Activated CD8-positive, alpha-beta memory T cell treated with anti-CD3 and anti-CD28 coated beads, Interleukin-2, amount 50 U/mL, for 4 hours (primary cell): ENCODE measurements around the gene TXNDC15.
"Not testable (repeated sequence)": the region's sequence is repeated elsewhere in the genome, so short reads cannot be mapped to it uniquely, and the experiment has no call there.

Source experiments
- DNase-seq: peaks from one replicate; pipeline ENCODE4 v3.0.0-alpha.2; 2020

The TXNDC15 gene

DNA sequence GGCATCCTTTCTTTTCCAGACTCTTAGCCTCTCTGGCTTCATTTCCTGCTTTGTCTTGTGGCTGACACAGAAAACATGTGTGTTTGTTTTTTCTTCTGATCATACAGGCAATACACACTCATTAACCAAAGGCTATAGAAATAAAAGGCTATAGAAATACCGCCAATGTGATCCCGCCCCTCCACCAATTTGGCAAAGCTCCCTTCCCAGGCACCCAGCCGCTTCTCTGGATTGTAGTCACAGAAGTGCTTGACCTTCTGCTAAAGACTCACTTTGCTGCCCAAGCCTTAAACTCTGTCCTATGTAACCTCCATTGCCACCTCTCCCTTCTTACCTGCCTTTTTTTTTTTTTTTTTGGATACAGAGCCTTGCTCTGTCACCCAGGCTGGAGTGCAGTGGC, 5.3 kb downstream of the TXNDC15 start:
- DNase-seq = no peak

GRCh38 chr5:134880937-134881336, 6.8 kb downstream of the TXNDC15 start:
- not testable (repeated sequence) for DNase-seq

GRCh38 chr5:134881711-134882110, 7.5 kb downstream of the TXNDC15 start:
- DNase-seq = not testable (repeated sequence)

GRCh38 chr5:134887593-134888159, 13.5 kb downstream of the TXNDC15 start:
- DNase-seq = no peak

DNA sequence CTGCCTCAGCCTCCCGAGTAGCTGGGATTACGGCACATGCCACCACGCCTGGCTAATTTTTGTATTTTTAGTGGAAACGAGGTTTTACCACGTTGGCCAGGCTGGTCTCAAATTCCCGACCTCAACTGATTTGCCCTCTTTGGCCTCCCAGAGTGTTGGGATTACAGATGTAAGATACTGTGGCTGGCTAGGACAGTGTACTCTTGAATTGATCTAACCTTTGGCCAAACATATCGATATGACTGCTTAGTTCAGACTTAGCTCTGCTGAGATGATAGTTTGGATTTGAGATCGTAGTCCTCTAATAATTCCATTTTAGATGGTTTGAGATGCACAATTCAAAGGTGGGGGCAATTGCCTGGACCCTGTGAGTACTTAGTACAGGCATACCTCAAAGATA, 15.2 kb downstream of the TXNDC15 start:
- DNase-seq = no peak

DNA sequence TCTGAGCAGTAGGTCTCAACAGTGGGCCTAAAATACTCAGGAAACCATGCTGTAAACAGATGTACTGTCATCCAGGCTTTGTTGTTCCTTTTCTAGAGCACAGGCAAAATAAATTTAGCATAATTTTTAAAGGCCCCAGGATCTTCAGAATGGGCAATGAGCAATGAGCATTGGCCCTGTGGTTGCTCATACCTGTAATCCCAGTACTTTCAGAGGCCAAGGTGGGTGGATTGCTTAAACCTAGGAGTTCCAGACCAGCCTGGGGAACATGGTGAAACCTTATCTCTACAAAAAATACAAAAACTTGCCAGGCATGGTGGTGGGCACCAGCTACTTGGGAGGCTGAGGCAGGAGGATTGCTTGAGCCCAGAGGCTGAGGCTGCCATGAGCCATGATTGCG, 17.3 kb downstream of the TXNDC15 start:
- no peak for DNase-seq

DNA sequence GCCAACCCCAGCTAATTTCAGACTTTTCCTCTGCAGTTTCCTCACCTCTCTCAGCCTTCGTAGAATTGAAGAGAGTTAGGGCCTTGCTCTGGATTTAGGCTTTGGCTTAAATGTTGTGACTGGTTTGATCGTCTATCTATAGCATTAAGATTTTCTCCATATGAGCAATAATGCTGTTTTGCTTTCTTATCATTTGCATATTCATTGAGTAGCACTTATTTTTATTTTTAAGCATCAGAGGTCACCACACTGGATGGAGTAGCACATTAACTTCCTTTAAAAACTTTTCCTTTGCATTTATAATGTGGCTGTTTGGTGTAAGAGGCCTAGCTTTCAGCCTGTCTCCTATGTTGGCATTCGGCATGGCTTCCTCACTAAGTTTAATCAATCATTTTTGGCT, 18.1 kb downstream of the TXNDC15 start:
- no peak for DNase-seq

GRCh38 chr5:134892926-134893325, 18.8 kb downstream of the TXNDC15 start:
- DNase-seq = no peak

DNA sequence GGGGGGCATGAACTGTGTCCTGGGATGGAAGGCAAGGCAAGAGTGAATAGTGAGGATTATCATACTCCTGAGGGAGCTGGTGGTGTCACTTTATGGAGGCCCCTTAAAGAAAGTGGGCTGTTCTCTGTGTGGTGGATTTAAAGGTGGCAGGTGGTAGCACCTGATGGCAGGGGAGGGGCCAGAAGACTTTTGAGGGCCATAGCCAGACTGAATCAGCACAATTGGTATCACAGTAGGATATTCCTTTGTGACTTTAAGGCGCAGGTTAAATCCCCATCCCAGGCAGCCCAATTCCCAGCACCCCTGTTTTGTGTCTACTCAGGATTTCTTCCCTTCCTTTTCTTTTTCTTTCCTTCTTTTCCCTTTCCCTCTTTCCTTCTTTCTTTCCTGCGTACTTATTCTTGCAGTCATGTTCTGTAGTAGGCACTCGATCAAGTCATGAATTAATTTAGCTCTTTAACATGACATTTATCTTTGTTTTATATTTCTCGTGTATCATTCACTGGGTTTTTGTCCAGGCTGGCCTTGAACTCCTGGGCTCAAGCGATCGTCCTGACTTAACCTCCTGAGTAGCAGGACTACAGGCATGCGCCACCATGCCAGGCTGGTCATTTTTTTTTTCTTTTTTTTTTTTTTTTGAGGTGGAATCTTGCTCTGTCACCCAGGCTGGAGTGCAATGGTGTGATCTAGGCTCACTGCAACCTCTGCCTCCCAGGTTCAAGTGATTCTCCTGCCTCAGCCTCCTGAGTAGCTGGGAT, 19.8 kb downstream of the TXNDC15 start:
- DNase-seq = no peak

GRCh38 chr5:134902071-134902801, 28.1 kb downstream of the TXNDC15 start:
- no peak for DNase-seq

GRCh38 chr5:134904610-134905245, 30.6 kb downstream of the TXNDC15 start, which contains the start of gene PCBD2:
Gene PCBD2, plus strand, starts transcription at chr5:134905131. Its CDS starts 9 bp downstream, at chr5:134905140.
- peak; percentile 91 for DNase-seq

GRCh38 chr5:134905246-134905996, 31.2 kb downstream of the TXNDC15 start:
- DNase-seq = peak; percentile 55

- no peak for DNase-seq
These were observed 32.6 kb downstream of the TXNDC15 start for GRCh38 chr5:134906811-134907210.

- DNase-seq = not testable (repeated sequence)
These were observed 36.6 kb downstream of the TXNDC15 start for GRCh38 chr5:134910752-134911151.

DNA sequence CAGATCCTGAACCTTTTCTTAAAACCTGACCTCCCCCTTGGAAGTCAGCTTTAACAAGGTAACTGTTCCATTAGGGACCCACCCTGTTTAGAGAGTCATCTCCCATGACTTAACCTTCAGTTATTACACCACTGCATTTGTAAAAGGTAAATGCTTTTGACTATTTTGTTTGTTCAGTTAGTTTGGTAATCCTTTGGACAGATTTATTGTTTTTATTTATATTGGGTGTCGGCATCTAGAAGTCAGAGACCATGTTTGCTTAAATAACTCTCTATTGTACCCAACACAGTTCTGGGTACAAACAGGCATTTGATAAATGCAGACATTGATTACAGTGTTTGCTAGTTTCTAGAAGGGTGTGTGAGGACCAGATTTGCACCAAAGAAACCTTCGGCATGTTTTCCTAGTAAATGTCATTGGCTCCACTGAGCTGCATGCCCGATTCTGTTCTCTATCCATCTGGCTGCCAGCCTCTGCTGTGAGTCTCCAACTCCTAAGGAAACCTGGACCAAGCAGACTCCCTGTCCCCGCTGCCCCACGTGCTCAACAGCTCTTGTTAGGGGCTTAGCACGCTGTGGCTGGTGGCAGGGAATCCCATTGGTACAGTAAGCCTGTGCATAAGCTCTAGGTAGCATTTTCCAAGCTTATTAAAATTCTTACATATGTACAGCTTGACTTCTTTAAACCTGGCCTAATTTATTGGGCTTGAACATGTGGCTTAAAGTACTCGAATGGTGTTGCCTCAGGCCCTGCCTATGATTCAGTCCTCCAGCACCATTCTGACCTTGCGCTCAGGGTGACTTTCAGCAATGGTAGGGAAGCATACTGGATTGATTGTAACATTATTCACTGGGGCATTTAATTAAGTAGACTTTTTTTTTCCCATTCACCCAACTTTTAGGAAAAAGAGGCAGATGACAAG, 37.4 kb downstream of the TXNDC15 start:
- no peak for DNase-seq

GRCh38 chr5:134913254-134913653, 39.1 kb downstream of the TXNDC15 start:
- DNase-seq = no peak

GRCh38 chr5:134913795-134914194, 39.6 kb downstream of the TXNDC15 start:
- DNase-seq = no peak

GRCh38 chr5:134917070-134917815, 43.1 kb downstream of the TXNDC15 start:
- DNase-seq = no peak

GRCh38 chr5:134918861-134919260, 44.7 kb downstream of the TXNDC15 start:
- no peak for DNase-seq

- no peak for DNase-seq
These were observed 46.8 kb downstream of the TXNDC15 start for GRCh38 chr5:134920848-134921575.
